Astrocyte (in vitro differentiated cells and primary cell): ENCODE measurements around the gene AFF3. TPM values are rescaled to one million over a fixed set of nuclear protein-coding genes. Genes with fewer than 3 reads are reported as not detected.

Source experiments
- DNase-seq: peaks from one replicate; pipeline ENCODE4 v3.0.0-alpha.2; 2010; ENCODE audit warnings: low read depth
- FAIRE-seq: peaks from 2 replicates; lab custom pipeline; 2011; peaks lifted over from hg19 to GRCh38; lab: Jason Lieb, UNC
- H2AFZ ChIP-seq: 2 replicates; pipeline ENCODE4 v1.6.0; 2012; ENCODE audit warnings: low read depth, low read length, inconsistent platforms
- H3K27ac ChIP-seq: 2 replicates; pipeline ENCODE4 v1.5.1; 2011; ENCODE audit warnings: low read depth, low read length, inconsistent platforms
- H3K27me3 ChIP-seq: 2 replicates; pipeline ENCODE4 v1.6.0; 2011; ENCODE audit warnings: low read length, inconsistent platforms; ENCODE audit not compliant: insufficient read depth
- H3K36me3 ChIP-seq: 2 replicates; pipeline ENCODE4 v1.5.1; 2011; ENCODE audit warnings: low read length, inconsistent platforms; ENCODE audit not compliant: insufficient read depth
- H3K4me1 ChIP-seq: 2 replicates; pipeline ENCODE4 v1.5.1; 2011; ENCODE audit warnings: low read length, inconsistent platforms; ENCODE audit not compliant: insufficient read depth
- H3K4me2 ChIP-seq: 2 replicates; pipeline ENCODE4 v1.6.0; 2012; ENCODE audit warnings: low read length, inconsistent platforms
- H3K4me3 ChIP-seq: 2 replicates; pipeline ENCODE4 v1.5.1; 2011; ENCODE audit warnings: low read depth, mild to moderate bottlenecking, low read length, inconsistent platforms; ENCODE audit not compliant: insufficient read depth
- H3K79me2 ChIP-seq: 2 replicates; pipeline ENCODE4 v1.6.0; 2012; ENCODE audit warnings: mild to moderate bottlenecking, low read length, inconsistent platforms; ENCODE audit not compliant: insufficient read depth
- H3K9ac ChIP-seq: 2 replicates; pipeline ENCODE4 v1.6.0; 2012; ENCODE audit warnings: mild to moderate bottlenecking, low read length, inconsistent platforms
- H3K9me3 ChIP-seq: 2 replicates; pipeline ENCODE4 v1.5.1; 2012; ENCODE audit warnings: low read depth, mild to moderate bottlenecking, low read length, inconsistent platforms; ENCODE audit not compliant: insufficient read depth
- H4K20me1 ChIP-seq: 2 replicates; pipeline ENCODE4 v1.6.0; 2012; ENCODE audit warnings: low read length, inconsistent platforms; ENCODE audit not compliant: insufficient read depth
- H3K27ac Mint-ChIP-seq: one replicate; pipeline ENCODE4 v1.8.0; 2021; ENCODE audit warnings: mild to moderate bottlenecking, mixed read lengths; ENCODE audit not compliant: unreplicated experiment
- H3K27me3 Mint-ChIP-seq: one replicate; pipeline ENCODE4 v1.8.0; 2021; ENCODE audit warnings: low read depth, mixed read lengths; ENCODE audit not compliant: unreplicated experiment
- H3K36me3 Mint-ChIP-seq: one replicate; pipeline ENCODE4 v1.8.0; 2021; ENCODE audit warnings: low read depth, mixed read lengths; ENCODE audit not compliant: unreplicated experiment
- H3K4me1 Mint-ChIP-seq: one replicate; pipeline ENCODE4 v1.8.0; 2021; ENCODE audit warnings: low read depth, mixed read lengths; ENCODE audit not compliant: unreplicated experiment
- H3K4me3 Mint-ChIP-seq: one replicate; pipeline ENCODE4 v1.8.0; 2021; ENCODE audit warnings: mild to moderate bottlenecking, moderate library complexity, mixed read lengths; ENCODE audit not compliant: unreplicated experiment
- H3K9me3 Mint-ChIP-seq: one replicate; pipeline ENCODE4 v1.8.0; 2021; ENCODE audit warnings: mild to moderate bottlenecking, mixed read lengths; ENCODE audit not compliant: unreplicated experiment
- EZH2 ChIP-seq: IDR thresholded peaks from 2 replicates; pipeline ENCODE4 v1.6.1; 2012; ENCODE audit warnings: mild to moderate bottlenecking, low read length, inconsistent platforms; ENCODE audit not compliant: insufficient read depth
- total RNA-seq: library from RNA; stranded (reverse); gene quantifications from 2 replicates; pipeline ENCODE4 v1.2.1, GENCODE V29; 2021
- TF ChIP-seq, protein P1 (sequence below): IDR thresholded peaks from 2 replicates; pipeline ENCODE4 v1.5.1; 2011; ENCODE audit warnings: low read depth, mild to moderate bottlenecking, inconsistent platforms, low read length, moderate library complexity; ENCODE audit not compliant: insufficient read depth

AFF3 gene
- total RNA-seq, 1 donor from 2014 or later = 14.7 TPM

DNA sequence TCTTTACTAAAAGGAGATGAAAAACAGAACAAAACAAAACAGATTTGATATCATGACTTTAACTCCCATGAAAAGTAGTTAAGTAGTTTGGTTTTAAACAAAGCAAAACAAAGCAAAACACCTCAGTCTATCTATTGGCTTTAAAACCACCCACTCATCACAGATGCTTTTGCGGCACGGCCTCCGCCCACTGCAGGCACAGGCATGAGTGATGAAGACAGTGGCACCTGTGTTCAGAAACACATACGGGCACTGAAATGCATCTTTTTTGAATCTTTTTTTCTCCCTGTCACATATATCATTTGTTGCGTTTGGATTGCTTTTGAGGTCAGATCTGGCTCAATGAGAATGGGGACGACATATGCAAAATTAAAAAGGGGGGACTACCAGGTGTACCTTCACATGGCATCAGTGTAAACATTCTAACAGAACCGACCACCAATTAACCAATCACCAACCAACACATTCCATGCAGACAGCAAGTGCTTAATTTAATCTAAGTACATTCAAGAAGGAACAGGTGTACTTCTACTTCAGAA is 505.2 kb downstream of the AFF3 start:
- H3K27ac ChIP-seq = no peak overlapping the region
- no peaks in the 10 kb centered on the region for H3K27me3 ChIP-seq
- no peak overlapping the region for H3K9ac ChIP-seq
- H4K20me1 ChIP-seq = no peaks in the 10 kb centered on the region
- TF ChIP-seq, protein P1, sequence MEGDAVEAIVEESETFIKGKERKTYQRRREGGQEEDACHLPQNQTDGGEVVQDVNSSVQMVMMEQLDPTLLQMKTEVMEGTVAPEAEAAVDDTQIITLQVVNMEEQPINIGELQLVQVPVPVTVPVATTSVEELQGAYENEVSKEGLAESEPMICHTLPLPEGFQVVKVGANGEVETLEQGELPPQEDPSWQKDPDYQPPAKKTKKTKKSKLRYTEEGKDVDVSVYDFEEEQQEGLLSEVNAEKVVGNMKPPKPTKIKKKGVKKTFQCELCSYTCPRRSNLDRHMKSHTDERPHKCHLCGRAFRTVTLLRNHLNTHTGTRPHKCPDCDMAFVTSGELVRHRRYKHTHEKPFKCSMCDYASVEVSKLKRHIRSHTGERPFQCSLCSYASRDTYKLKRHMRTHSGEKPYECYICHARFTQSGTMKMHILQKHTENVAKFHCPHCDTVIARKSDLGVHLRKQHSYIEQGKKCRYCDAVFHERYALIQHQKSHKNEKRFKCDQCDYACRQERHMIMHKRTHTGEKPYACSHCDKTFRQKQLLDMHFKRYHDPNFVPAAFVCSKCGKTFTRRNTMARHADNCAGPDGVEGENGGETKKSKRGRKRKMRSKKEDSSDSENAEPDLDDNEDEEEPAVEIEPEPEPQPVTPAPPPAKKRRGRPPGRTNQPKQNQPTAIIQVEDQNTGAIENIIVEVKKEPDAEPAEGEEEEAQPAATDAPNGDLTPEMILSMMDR = no peak
- no peak for TF ChIP-seq EZH2
- H3K36me3 ChIP-seq = no peaks in the 10 kb centered on the region
- FAIRE-seq = no peak
- DNase-seq = no peak
- no peaks in the 10 kb centered on the region for H3K4me1 ChIP-seq
- H3K79me2 ChIP-seq = no peaks in the 10 kb centered on the region
- H3K4me2 ChIP-seq = no peak overlapping the region
- Mint-ChIP-seq H3K36me3 (peaks cover 2% of the 10 kb centered on the region), H3K27ac (no peak overlapping the region), H3K9me3 (peaks cover 12% of the 10 kb centered on the region), H3K4me1 (no peaks in the 10 kb centered on the region), H3K4me3 (no peak overlapping the region), H3K27me3 (peaks cover 2% of the 10 kb centered on the region)
- no peak overlapping the region for H3K4me3 ChIP-seq
- H3K9me3 ChIP-seq = peaks cover 4% of the 10 kb centered on the region
- no peak overlapping the region for H2AFZ ChIP-seq

DNA sequence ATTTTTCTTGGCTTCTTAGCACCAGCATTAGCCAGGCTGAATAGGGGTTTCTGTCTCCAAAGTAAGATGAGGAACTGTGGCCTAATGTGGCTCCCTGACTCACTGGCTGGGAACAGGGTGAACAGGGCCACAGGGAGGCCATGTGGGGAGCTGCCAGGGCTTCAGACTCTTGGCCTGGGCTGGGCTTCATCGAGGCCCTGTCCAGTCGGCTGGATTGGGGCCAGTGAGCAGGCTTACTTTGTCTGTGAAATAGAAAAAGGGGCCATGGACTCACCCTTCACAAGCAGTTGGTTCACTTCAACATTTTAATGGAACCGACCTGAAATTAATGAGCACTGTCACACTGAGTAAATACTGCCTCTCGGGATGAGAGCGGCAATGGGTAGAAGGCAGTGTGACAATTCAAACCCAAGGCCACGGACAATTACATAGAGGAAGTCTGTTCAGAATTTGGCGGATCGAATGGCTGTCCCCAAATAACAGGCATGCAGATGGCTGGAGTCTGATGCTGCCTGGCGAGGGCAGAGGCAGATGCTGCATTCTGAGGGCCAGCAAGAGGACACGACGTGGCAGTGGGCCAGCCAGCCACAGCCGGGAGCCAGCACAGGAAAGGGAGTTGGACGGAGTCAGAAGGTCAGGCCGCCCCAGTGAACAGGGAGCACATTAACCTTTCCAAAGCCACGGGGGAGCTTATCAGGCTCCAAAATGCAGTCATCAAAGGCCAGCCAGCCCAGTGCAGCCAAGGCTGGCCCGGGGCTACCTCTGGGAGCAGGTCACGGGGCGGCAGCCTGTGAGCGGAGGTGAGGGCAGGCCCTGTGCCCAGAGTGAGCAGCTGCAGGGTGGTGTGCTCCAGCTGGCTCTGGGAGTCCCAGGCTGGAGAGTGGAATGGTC is 506.0 kb downstream of the AFF3 start:
- H2AFZ ChIP-seq = no peak overlapping the region
- Mint-ChIP-seq H3K27me3 (peaks cover 3% of the 10 kb centered on the region), H3K36me3 (peaks cover 3% of the 10 kb centered on the region), H3K4me1 (no peaks in the 10 kb centered on the region), H3K27ac (no peak overlapping the region), H3K9me3 (peaks cover 12% of the 10 kb centered on the region), H3K4me3 (no peak overlapping the region)
- H3K4me2 ChIP-seq = no peak overlapping the region
- H3K27me3 ChIP-seq = no peaks in the 10 kb centered on the region
- H3K27ac ChIP-seq = no peak overlapping the region
- no peak for TF ChIP-seq EZH2
- TF ChIP-seq, protein P1 = no peak
- no peaks in the 10 kb centered on the region for H3K36me3 ChIP-seq
- H3K9me3 ChIP-seq = peaks cover 4% of the 10 kb centered on the region
- H3K4me1 ChIP-seq = no peaks in the 10 kb centered on the region
- FAIRE-seq (no peak), DNase-seq (peak; percentile 47)
- no peak overlapping the region for H3K4me3 ChIP-seq
- H3K9ac ChIP-seq = no peak overlapping the region
- no peaks in the 10 kb centered on the region for H4K20me1 ChIP-seq
- no peaks in the 10 kb centered on the region for H3K79me2 ChIP-seq
